IMR-90 (cell line): ENCODE data around the gene CAPSL. TPM values are rescaled to one million over a fixed set of nuclear protein-coding genes. Genes with fewer than 3 reads are reported as not detected.

Source experiments
- ATAC-seq: fragments of 200-7000 bp; cut with Tn5 transposase; 2 replicates; pipeline ENCODE4 v1.9.1; 2020; ENCODE audit warnings: low read depth, mild to moderate bottlenecking, moderate library complexity
- BruUV-seq: library from RNA; stranded (reverse); fragments of 400-500 nt; replicated peaks from 2 replicates; lab custom pipeline; 2021; lab: Mats Ljungman, UMichigan
- CTCF ChIA-PET: fragments of 300-600 bp; formaldehyde crosslinking; extraction: SDS; loops from one replicate; lab custom pipeline; 2021; ENCODE audit warnings: antibody characterized with exemption; lab: Yijun Ruan, JAX
- POLR2A ChIA-PET: fragments of 300-600 bp; sonication (Branson Sonifier 250); formaldehyde crosslinking; loops from one replicate; lab custom pipeline; 2022; ENCODE audit warnings: antibody characterized with exemption; ENCODE audit not compliant: unreplicated experiment; lab: Charles Lee
- DNase-seq: peaks from one replicate; pipeline ENCODE4 v3.0.0; 2013
- H2AFZ ChIP-seq: replicated peaks from 2 replicates; pipeline ENCODE3; 2013; ENCODE audit warnings: low read length, mild to moderate bottlenecking; ENCODE audit not compliant: poor library complexity
- H2AK5ac ChIP-seq: 2 replicates; pipeline ENCODE4 v1.6.1; 2013; ENCODE audit warnings: low read depth, low read length, inconsistent platforms
- H2AK9ac ChIP-seq: replicated peaks from 2 replicates; pipeline ENCODE3; 2013; ENCODE audit warnings: mild to moderate bottlenecking, low read depth, low read length, moderate library complexity; ENCODE audit not compliant: poor library complexity
- H2BK120ac ChIP-seq: 2 replicates; pipeline ENCODE4 v1.6.1; 2013; ENCODE audit warnings: low read depth, low read length, inconsistent platforms
- H2BK15ac ChIP-seq: 3 replicates; pipeline ENCODE4 v1.6.1; 2013; ENCODE audit warnings: low read depth, low read length, inconsistent platforms
- H2BK20ac ChIP-seq: 2 replicates; pipeline ENCODE4 v1.6.1; 2013; ENCODE audit warnings: low read depth, mild to moderate bottlenecking, inconsistent platforms, low read length, moderate library complexity
- H2BK5ac ChIP-seq: 2 replicates; pipeline ENCODE4 v1.6.1; 2013; ENCODE audit warnings: mild to moderate bottlenecking, low read depth, low read length, inconsistent platforms; ENCODE audit not compliant: poor library complexity, severe bottlenecking
- H3K14ac ChIP-seq: replicated peaks from 2 replicates; pipeline ENCODE4 v1.6.1; 2013; ENCODE audit warnings: low read depth, low read length, inconsistent platforms
- H3K18ac ChIP-seq: 2 replicates; pipeline ENCODE4 v1.6.1; 2013; ENCODE audit warnings: low read depth, low read length, control low read depth
- H3K23ac ChIP-seq: 2 replicates; pipeline ENCODE4 v1.6.1; 2013; ENCODE audit warnings: low read depth, low read length, inconsistent platforms
- H3K27ac ChIP-seq: 2 replicates; pipeline ENCODE4 v1.5.1; 2013; ENCODE audit warnings: mild to moderate bottlenecking, control low read depth, low read length; ENCODE audit not compliant: insufficient read depth
- H3K27me3 ChIP-seq: 2 replicates; pipeline ENCODE4 v1.6.1; 2013; ENCODE audit warnings: low read length; ENCODE audit not compliant: control insufficient read depth, insufficient read depth
- H3K36me3 ChIP-seq: 2 replicates; pipeline ENCODE4 v1.6.1; 2013; ENCODE audit warnings: low read length, mixed read lengths; ENCODE audit not compliant: control insufficient read depth, insufficient read depth
- H3K4ac ChIP-seq: 2 replicates; pipeline ENCODE4 v1.6.1; 2013; ENCODE audit warnings: low read depth, low read length, inconsistent platforms
- H3K4me1 ChIP-seq: 2 replicates; pipeline ENCODE4 v1.6.1; 2013; ENCODE audit warnings: low read length, mixed read lengths; ENCODE audit not compliant: control insufficient read depth, insufficient read depth
- H3K4me2 ChIP-seq: 2 replicates; pipeline ENCODE4 v1.6.1; 2013; ENCODE audit warnings: low read depth, mild to moderate bottlenecking, control low read depth, low read length, moderate library complexity
- H3K4me3 ChIP-seq: 2 replicates; pipeline ENCODE4 v1.5.1; 2013; ENCODE audit warnings: low read depth, mild to moderate bottlenecking, control low read depth, low read length, moderate library complexity; ENCODE audit not compliant: insufficient read depth
- H3K56ac ChIP-seq: 2 replicates; pipeline ENCODE4 v1.6.1; 2013; ENCODE audit warnings: low read length, inconsistent platforms; ENCODE audit not compliant: insufficient read depth; ENCODE audit errors: extremely low read depth
- H3K79me1 ChIP-seq, 2 experiments: 2 replicates each; pipeline ENCODE4 v1.6.1; 2013; ENCODE audit warnings: low read length in 2 of 2, inconsistent platforms in 1 of 2, low read depth in 1 of 2
- H3K9ac ChIP-seq: 2 replicates; pipeline ENCODE4 v1.6.1; 2013; ENCODE audit warnings: low read depth, low read length, control low read depth
- H3K9me1 ChIP-seq: 2 replicates; pipeline ENCODE4 v1.6.1; 2013; ENCODE audit warnings: low read length, inconsistent platforms; ENCODE audit not compliant: insufficient read depth
- H3K9me3 ChIP-seq: 2 replicates; pipeline ENCODE4 v1.6.1; 2013; ENCODE audit warnings: low read length; ENCODE audit not compliant: control insufficient read depth, insufficient read depth
- H4K20me1 ChIP-seq: 2 replicates; pipeline ENCODE4 v1.6.1; 2013; ENCODE audit warnings: low read length, inconsistent platforms; ENCODE audit not compliant: insufficient read depth
- H4K5ac ChIP-seq: 2 replicates; pipeline ENCODE4 v1.6.1; 2013; ENCODE audit warnings: mild to moderate bottlenecking, low read depth, low read length, control low read depth
- H4K8ac ChIP-seq, 2 experiments: 2 replicates each; pipeline ENCODE4 v1.6.1; 2013; ENCODE audit warnings: low read depth in 2 of 2, low read length in 2 of 2, control low read depth in 1 of 2, inconsistent platforms in 1 of 2
- H4K91ac ChIP-seq: 2 replicates; pipeline ENCODE4 v1.6.1; 2013; ENCODE audit warnings: low read depth, low read length, inconsistent platforms; ENCODE audit not compliant: insufficient read depth
- BHLHE40 ChIP-seq: fragments of 150-350 bp; IDR thresholded peaks from 2 replicates; pipeline ENCODE4 v1.6.1; 2016; ENCODE audit warnings: mild to moderate bottlenecking, low read depth, low read length
- MAFK ChIP-seq: IDR thresholded peaks from 2 replicates; pipeline ENCODE4 v1.6.1; 2012; ENCODE audit warnings: low read depth, low read length, improper control_type of control experiment
- NFE2L2 ChIP-seq: fragments of 150-350 bp; IDR thresholded peaks from 2 replicates; pipeline ENCODE4 v1.6.1; 2016; ENCODE audit warnings: low read depth, mild to moderate bottlenecking, low read length
- RCOR1 ChIP-seq: IDR thresholded peaks from 2 replicates; pipeline ENCODE4 v1.6.1; 2012; ENCODE audit warnings: mild to moderate bottlenecking, low read length, improper control_type of control experiment; ENCODE audit not compliant: insufficient replicate concordance
- RFX5 ChIP-seq: IDR thresholded peaks from 2 replicates; pipeline ENCODE4 v1.8.0; 2012; ENCODE audit warnings: low read depth, mild to moderate bottlenecking, low read length, moderate library complexity
- SMC3 ChIP-seq: fragments of 150-350 bp; IDR thresholded peaks from 2 replicates; pipeline ENCODE4 v1.6.1; 2016; ENCODE audit warnings: low read depth, mild to moderate bottlenecking, antibody characterized with exemption, low read length, moderate library complexity
- WGBS, 2 experiments: methylation state at CpG; one replicate each; pipeline versions ENCODE4 v1.1.5 to v1.1.7; 2013; ENCODE audit warnings: missing lambda C conversion rate in 2 of 2; ENCODE audit not compliant: insufficient read length in 1 of 2; ENCODE audit errors: extremely low coverage in 2 of 2; 5-methylcytosine and 5-hydroxymethylcytosine counted together
- dilution Hi-C: fragments of 300-500 bp; cut with HindIII; formaldehyde crosslinking; loops from one replicate; pipeline ENCODE4 v1.14.3; 2018; ENCODE audit warnings: low sequenced_read_pairs; ENCODE audit not compliant: unreplicated experiment
- in situ Hi-C: fragments of 300-500 bp; cut with MboI; formaldehyde crosslinking; loops from 3 replicates; pipeline ENCODE4 v1.14.3; 2019; ENCODE audit warnings: low sequenced_read_pairs, inconsistent platforms, mixed read lengths
- intact Hi-C: fragments of 100-400 bp; cut with micrococcal nuclease; formaldehyde crosslinking; loops from 2 replicates; pipeline ENCODE4 v1.10.0; 2022
- polyA plus RNA-seq, 3 experiments: library from polyadenylated mRNA; depleted of rRNA; stranded (reverse); fragments of >200 nt; gene quantifications; 2 replicates each; pipeline ENCODE4 v1.2.3, GENCODE V29; 2012; ENCODE audit warnings: low replicate concordance in 1 of 3
- total RNA-seq: library from RNA; depleted of rRNA; stranded (reverse); fragments of >200 nt; gene quantifications from 2 replicates; pipeline ENCODE4 v1.2.3, GENCODE V29; 2012
- TF ChIP-seq, protein P1 (sequence below): conservative IDR thresholded peaks from 2 replicates; pipeline ENCODE4 v1.5.1; 2012; ENCODE audit warnings: mild to moderate bottlenecking, low read depth, low read length, improper control_type of control experiment
- TF ChIP-seq, protein P2 (sequence below): fragments of 150-350 bp; IDR thresholded peaks from 2 replicates; pipeline ENCODE4 v1.6.1; 2016; ENCODE audit warnings: low read depth, mild to moderate bottlenecking, low read length, moderate library complexity, borderline replicate concordance

The CAPSL gene
- total and polyA plus RNA-seq, 2 of the 4 experiments (the other 2 are of a cell fraction) = 0.09 TPM; not detected in 1

DNA sequence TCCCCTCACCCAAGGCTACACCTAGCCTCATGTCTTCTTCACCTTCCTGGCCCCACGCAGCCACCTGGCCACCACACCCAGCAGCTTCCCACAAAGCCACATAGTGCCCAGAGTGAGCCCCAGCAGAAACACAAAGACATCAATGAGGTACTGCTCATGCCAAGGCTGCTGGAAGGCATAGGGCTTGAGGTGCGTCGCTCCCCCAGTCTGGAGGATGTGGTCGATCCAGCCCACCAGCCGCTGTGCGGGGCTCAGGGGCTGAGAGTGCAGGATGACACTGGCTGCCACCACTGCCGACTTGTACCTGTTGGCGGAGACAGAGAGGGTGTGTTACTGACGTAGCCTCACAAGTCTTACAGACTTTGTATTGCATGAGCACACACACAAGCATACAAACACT, 15.8 kb upstream of the CAPSL start:
- 77% methylated on average over 4 of the region's 9 CpGs; no CpG with 5 or more reads in 1 of the 2 experiments for WGBS, 2 experiments
- no peak overlapping the region for H4K8ac ChIP-seq

More for the DNA sequence above, 15.8 kb upstream of the CAPSL start:
- DNase-seq (no peak), ATAC-seq (no peak)
- no peak overlapping the region for H3K4me3 ChIP-seq
- no peak overlapping the region for H3K27ac ChIP-seq
- no peak for TF ChIP-seq NFE2L2
- no peak for TF ChIP-seq BHLHE40
- no peak for TF ChIP-seq MAFK
- TF ChIP-seq, protein P1, sequence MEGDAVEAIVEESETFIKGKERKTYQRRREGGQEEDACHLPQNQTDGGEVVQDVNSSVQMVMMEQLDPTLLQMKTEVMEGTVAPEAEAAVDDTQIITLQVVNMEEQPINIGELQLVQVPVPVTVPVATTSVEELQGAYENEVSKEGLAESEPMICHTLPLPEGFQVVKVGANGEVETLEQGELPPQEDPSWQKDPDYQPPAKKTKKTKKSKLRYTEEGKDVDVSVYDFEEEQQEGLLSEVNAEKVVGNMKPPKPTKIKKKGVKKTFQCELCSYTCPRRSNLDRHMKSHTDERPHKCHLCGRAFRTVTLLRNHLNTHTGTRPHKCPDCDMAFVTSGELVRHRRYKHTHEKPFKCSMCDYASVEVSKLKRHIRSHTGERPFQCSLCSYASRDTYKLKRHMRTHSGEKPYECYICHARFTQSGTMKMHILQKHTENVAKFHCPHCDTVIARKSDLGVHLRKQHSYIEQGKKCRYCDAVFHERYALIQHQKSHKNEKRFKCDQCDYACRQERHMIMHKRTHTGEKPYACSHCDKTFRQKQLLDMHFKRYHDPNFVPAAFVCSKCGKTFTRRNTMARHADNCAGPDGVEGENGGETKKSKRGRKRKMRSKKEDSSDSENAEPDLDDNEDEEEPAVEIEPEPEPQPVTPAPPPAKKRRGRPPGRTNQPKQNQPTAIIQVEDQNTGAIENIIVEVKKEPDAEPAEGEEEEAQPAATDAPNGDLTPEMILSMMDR = no peak
- TF ChIP-seq RFX5 = no peak
- TF ChIP-seq, protein P2, sequence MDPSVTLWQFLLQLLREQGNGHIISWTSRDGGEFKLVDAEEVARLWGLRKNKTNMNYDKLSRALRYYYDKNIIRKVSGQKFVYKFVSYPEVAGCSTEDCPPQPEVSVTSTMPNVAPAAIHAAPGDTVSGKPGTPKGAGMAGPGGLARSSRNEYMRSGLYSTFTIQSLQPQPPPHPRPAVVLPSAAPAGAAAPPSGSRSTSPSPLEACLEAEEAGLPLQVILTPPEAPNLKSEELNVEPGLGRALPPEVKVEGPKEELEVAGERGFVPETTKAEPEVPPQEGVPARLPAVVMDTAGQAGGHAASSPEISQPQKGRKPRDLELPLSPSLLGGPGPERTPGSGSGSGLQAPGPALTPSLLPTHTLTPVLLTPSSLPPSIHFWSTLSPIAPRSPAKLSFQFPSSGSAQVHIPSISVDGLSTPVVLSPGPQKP = no peak
- no peak for TF ChIP-seq RCOR1
- no peak for TF ChIP-seq SMC3
- no peak overlapping the region for H4K5ac ChIP-seq
- H2BK20ac ChIP-seq = no peak overlapping the region
- H3K14ac ChIP-seq = no peak overlapping the region
- in situ Hi-C loops (no loop called here), intact Hi-C loops (loop anchor here (5.0 kb wide), 1 partner anchor 193 kb away; no protein-coding TSS in a partner anchor), dilution Hi-C loops (no loop called here)
- no peak overlapping the region for H2AK9ac ChIP-seq
- no peak overlapping the region for H3K56ac ChIP-seq
- H3K18ac ChIP-seq = no peak overlapping the region
- H2BK5ac ChIP-seq = no peak overlapping the region
- H3K9ac ChIP-seq = no peak overlapping the region
- H4K20me1 ChIP-seq = no peaks in the 10 kb centered on the region
- no peaks in the 10 kb centered on the region for H3K9me1 ChIP-seq
- H3K4ac ChIP-seq = no peak overlapping the region
- no peak overlapping the region for H3K23ac ChIP-seq
- no peaks in the 10 kb centered on the region for H3K9me3 ChIP-seq
- no peak overlapping the region for H2AK5ac ChIP-seq
- no peak overlapping the region for H2BK120ac ChIP-seq
- no peak overlapping the region for H3K4me2 ChIP-seq
- no peaks in the 10 kb centered on the region for H3K4me1 ChIP-seq
- H4K91ac ChIP-seq = no peak overlapping the region
- H2AFZ ChIP-seq = no peak overlapping the region
- no peaks in the 10 kb centered on the region for H3K79me1 ChIP-seq
- CTCF ChIA-PET = no interaction called here
- BruUV-seq = no TSS peak
- H2BK15ac ChIP-seq = no peak overlapping the region
- peaks cover 7% of the 10 kb centered on the region for H3K27me3 ChIP-seq
- POLR2A ChIA-PET = interaction anchor here (0.5 kb wide), 1 partner anchor 14 kb away, joined by 4 read pairs; no protein-coding TSS in a partner anchor
- H3K36me3 ChIP-seq = no peaks in the 10 kb centered on the region
